Body of pancreas (tissue), 4 donors: ENCODE measurements around the gene HEMGN.

ENCODE experiments used
- CTCF ChIP-seq, 7 experiments: fragments of 450-650 bp in 4 of 7; fragments of 200-600 bp in 3 of 7; sonication (generic) in 3 of 7; IDR thresholded peaks; one replicate each; pipeline ENCODE4 v1.5.1; 2016 to 2019; ENCODE audit warnings: antibody characterized with exemption in 7 of 7
- POLR2A ChIP-seq, 3 donors: fragments of 450-650 bp; IDR thresholded peaks; one replicate each; pipeline ENCODE4 v1.6.1; 2016; ENCODE audit warnings: antibody characterized with exemption in 3 of 3, mild to moderate bottlenecking in 2 of 3

- TF ChIP-seq CTCF (IDR thresholded peaks at IDR 0.05) (no peak), POLR2A (IDR thresholded peaks at IDR 0.05) (no peak)
Measured at GRCh38 chr9:97911970-97912369, 26.0 kb downstream of the HEMGN start.
